LNCaP clone FGC (cell line): ENCODE measurements around the gene TANC1.

Experiments used
- DNase-seq: peaks from one replicate; pipeline ENCODE4 v3.0.0-alpha.2; 2011; ENCODE audit warnings: low read depth
- H3K4me3 ChIP-seq: 2 replicates; pipeline ENCODE4 v1.5.1; 2011; ENCODE audit warnings: mild to moderate bottlenecking, low read depth, low read length, control low read depth
- TF ChIP-seq, protein P1 (sequence below): IDR thresholded peaks from 2 replicates; pipeline ENCODE4 v1.5.1; 2012; ENCODE audit warnings: mild to moderate bottlenecking; ENCODE audit not compliant: control insufficient read depth, insufficient read depth; ENCODE audit errors: extremely low read depth

The TANC1 gene

DNA sequence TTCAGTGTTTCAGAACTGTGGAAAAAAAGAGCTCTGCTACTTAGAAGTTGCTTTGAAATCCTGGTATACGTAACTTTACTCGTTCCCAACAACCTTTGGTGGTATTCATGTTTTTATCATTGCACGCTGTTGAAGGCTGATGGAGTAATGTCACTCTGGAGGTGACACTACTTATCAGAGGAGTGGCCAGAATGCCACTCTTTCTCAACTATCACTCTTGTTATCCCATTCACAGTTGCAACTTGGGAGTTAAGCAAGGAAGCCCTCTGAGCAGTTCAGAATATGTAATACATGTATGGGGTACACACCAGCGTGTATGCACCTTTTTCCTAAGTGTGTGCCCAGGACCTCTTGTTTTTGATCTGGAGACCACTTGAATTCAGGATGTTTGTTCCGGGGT lies 53.6 kb downstream of the TANC1 start:
- TF ChIP-seq, protein P1, sequence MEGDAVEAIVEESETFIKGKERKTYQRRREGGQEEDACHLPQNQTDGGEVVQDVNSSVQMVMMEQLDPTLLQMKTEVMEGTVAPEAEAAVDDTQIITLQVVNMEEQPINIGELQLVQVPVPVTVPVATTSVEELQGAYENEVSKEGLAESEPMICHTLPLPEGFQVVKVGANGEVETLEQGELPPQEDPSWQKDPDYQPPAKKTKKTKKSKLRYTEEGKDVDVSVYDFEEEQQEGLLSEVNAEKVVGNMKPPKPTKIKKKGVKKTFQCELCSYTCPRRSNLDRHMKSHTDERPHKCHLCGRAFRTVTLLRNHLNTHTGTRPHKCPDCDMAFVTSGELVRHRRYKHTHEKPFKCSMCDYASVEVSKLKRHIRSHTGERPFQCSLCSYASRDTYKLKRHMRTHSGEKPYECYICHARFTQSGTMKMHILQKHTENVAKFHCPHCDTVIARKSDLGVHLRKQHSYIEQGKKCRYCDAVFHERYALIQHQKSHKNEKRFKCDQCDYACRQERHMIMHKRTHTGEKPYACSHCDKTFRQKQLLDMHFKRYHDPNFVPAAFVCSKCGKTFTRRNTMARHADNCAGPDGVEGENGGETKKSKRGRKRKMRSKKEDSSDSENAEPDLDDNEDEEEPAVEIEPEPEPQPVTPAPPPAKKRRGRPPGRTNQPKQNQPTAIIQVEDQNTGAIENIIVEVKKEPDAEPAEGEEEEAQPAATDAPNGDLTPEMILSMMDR: no peak
- H3K4me3 ChIP-seq: no peak overlapping the region
- DNase-seq: no peak

DNA sequence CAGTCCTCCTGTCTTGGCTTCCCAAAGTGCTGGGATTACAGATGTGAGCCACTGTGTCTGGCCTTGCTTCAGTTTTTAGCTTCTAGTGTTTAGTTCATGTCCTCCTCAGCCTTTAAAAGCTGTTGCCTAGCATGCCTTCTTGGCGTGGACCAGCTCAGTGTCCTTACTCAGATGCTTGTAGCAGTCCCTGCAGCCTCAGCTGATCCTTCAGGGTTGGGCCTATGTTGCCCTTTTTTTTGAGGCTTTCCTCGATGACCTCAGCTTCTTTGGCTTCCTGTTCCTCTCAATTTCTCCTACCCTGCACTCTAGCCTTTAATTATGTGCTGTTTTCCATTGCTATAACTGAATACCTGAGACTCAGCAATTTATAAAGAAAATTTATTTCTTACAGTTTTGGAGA lies 57.7 kb downstream of the TANC1 start:
- no peak for DNase-seq
- TF ChIP-seq, protein P1: no peak
- H3K4me3 ChIP-seq: no peak overlapping the region

DNA sequence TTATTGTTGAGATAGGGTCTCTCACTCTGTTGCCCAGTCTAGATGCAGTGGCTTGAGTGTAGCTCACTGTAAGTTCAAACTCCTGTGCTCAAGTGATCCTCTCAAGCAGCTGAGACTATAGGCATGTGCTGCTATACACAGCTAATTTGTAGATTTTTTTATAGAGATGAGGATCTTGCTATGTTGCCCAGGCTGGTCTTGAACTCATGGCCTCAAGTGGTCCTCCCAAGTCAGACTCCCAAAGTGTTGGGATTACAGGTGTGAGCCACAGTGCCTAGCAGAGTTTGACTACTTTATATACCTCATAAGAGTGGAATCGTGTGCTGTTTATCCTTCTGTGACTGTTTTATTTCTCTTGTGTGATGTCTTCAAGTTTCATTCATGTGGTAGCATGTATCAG lies 60.3 kb downstream of the TANC1 start:
- DNase-seq: no peak
- no peak overlapping the region for H3K4me3 ChIP-seq
- TF ChIP-seq, protein P1: no peak

DNA sequence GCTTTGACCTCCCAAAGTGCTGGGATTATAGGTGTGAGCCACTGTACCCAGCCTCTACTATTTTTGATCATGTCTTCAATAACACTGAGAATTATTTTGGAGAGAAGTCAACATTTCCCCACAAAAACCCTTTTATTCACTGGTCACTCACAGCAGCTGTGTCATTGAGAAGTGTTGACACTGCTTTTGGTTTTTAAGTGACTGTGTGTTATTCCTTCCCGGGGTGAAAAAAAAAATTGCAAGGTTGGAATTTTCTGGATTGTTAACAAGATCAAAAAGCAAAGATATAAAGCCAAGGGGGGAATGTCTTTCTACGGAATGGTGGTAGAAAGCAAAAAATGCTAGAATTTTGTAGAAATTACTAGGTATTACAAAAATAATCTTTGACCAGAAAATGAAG lies 61.5 kb downstream of the TANC1 start:
- TF ChIP-seq, protein P1: no peak
- no peak overlapping the region for H3K4me3 ChIP-seq
- DNase-seq: no peak

DNA sequence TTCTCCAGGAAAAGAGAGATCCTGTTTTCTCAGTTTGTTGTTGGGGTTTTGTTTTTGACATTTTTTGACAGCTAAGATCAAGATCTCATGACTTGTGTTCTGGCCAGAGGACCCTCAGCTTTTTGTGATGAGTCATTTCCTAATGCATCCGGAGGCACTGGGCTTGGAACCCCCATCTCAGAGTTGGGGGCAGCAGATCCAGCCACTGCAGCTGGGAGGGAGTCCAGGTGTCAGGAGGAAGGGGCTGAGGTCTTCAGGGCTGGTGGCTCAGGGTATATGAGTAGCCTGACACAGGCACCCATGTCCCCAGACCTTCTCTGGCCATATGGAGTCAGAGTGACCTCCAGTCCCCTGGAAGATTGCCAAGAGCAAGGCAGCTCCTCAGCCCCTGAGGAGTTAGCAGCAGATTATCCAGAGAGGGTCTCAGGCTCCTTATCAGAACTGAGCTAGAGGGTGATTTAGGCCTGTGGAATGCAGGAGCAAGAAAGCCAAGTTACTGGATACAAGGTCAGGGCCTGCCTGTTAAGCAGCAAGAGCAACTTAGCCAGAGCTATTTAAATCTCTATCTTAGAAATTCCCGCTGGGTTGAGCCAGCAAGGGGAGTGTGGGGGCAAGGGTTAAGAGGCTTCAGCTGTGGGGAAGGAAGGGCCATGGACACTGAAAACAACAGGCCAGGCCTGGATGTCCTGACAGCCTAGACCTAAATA lies 62.4 kb downstream of the TANC1 start:
- H3K4me3 ChIP-seq: no peak overlapping the region
- no peak for DNase-seq
- TF ChIP-seq, protein P1: no peak

DNA sequence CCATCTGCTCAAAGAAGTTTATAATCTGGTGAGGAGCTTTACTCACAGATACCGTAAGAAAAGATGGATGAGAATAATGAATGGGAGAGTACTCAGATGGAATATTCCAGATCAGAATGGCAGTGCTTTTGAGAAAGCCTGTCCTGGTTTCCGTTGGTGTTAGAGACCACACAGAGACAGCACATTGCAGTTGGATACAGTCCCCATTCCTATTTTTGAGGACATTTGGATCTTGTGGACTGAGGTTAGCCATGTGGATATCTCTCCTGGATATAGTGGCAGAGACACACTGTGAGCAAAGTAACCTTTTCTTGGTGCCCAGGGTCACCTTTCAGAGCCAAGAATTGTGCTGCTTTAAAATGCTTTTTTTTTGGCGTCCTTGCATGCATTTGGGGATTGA lies 63.7 kb downstream of the TANC1 start:
- TF ChIP-seq, protein P1: no peak
- H3K4me3 ChIP-seq: no peak overlapping the region
- DNase-seq: no peak

DNA sequence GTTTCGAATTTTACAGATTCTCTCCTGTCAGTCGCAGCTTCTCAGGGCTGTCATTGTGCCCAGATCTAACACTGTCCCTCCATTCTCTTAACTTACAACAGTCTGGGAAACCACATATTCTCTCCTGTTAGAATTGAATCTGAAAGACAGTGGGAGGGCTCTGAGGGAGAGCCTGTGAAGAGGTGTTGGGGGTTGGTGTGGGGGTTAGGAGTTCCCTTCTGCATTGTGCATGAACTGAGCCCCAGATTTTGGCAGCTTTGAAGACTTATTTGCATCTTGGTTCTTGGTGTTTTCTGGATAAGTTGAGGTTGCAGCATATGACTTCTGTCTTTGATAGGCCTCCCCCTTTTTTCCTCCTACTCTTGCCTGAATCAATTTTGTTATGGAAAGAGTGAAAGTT lies 64.1 kb downstream of the TANC1 start:
- no peak overlapping the region for H3K4me3 ChIP-seq
- DNase-seq: no peak
- TF ChIP-seq, protein P1: no peak
